Measurements from ENCODE around the gene SSX4B. TPM values are rescaled to one million over a fixed set of nuclear protein-coding genes. Genes with fewer than 3 reads are reported as not detected.
"Not testable (repeated sequence)": the region's sequence is repeated elsewhere in the genome, so short reads cannot be mapped to it uniquely, and the experiment has no call there.

Gene SSX4B
- total RNA-seq, 4 donors from 2014 or later, result not detected

- no peak for TF ChIP-seq CTCF (IDR thresholded peaks at IDR 0.05; ENCODE audit: low read depth)
These were observed 38.3 kb upstream of the SSX4B start for GRCh38 chrX:48450076-48450475.

GRCh38 chrX:48383239-48383638 is 28.5 kb downstream of the SSX4B start, which contains the start of gene SSX4:
Gene SSX4 (plus strand): TSS chrX:48383539. CDS start chrX:48384054, 515 bp downstream.
- not testable (repeated sequence) for TF ChIP-seq CTCF (IDR thresholded peaks at IDR 0.05; ENCODE audit: low read depth)

GRCh38 chrX:48357681-48358080 is 54.1 kb downstream of the SSX4B start:
- no peak for TF ChIP-seq CTCF (IDR thresholded peaks at IDR 0.05; ENCODE audit: low read depth)

GRCh38 chrX:48356315-48357094 is 55.3 kb downstream of the SSX4B start, which contains the start of gene SSX3:
Gene SSX3 (minus strand): TSS chrX:48356703. CDS start chrX:48355249, 1,454 bp downstream.
- not testable (repeated sequence) for TF ChIP-seq CTCF (IDR thresholded peaks at IDR 0.05; ENCODE audit: low read depth)

Small RNA genes within 50 kb of the gene (small RNA-seq; reads per million reads assigned to genes)
- not detected for gene AL606490.4
- gene AL606490.7, result not detected

Other genes with a start within 250 kb of the SSX4B start
- not detected for gene SSX5, start 215.2 kb downstream of the SSX4B start, total RNA-seq
- not detected for gene SSX1, start 156.6 kb downstream of the SSX4B start, total RNA-seq
- not detected for gene SSX3, start 55.3 kb downstream of the SSX4B start, total RNA-seq
- not detected for gene SSX4, start 28.4 kb downstream of the SSX4B start, total RNA-seq
- gene SLC38A5, start 58.3 kb upstream of the SSX4B start, total RNA-seq, result 1 to 10 TPM in 3 of 4 donors, not detected in 1; 1.3 to 3.2 (median 1.5) TPM
- gene FTSJ1, start 64.2 kb upstream of the SSX4B start, total RNA-seq, result 10 to 100 TPM; 35.7 to 49.4 (median 36.3) TPM
- gene PORCN, start 97.0 kb upstream of the SSX4B start, total RNA-seq, result 10 to 100 TPM in 1 of 4 donors, 1 to 10 TPM in 3; 9.4 to 16.6 (median 9.6) TPM
- 10 to 100 TPM in 3 of 4 donors, 1 to 10 TPM in 1; 6.0 to 33.5 (median 15.3) TPM for gene EBP, start 109.8 kb upstream of the SSX4B start, total RNA-seq
- 10 to 100 TPM in 3 of 4 donors, 1 to 10 TPM in 1; 7.7 to 14.1 (median 11.8) TPM for gene TBC1D25, start 127.8 kb upstream of the SSX4B start, total RNA-seq
- 100 to 1,000 TPM; 255 to 303 (median 293) TPM for gene RBM3, start 162.5 kb upstream of the SSX4B start, total RNA-seq
- gene WDR13, start 185.5 kb upstream of the SSX4B start, total RNA-seq, result 100 to 1,000 TPM in 3 of 4 donors, 10 to 100 TPM in 1; 71.9 to 119 (median 105) TPM